Pulmonary artery endothelial cell (primary cell): ENCODE data around the gene ANKRD33. TPM values are rescaled to one million over a fixed set of nuclear protein-coding genes. Genes with fewer than 3 reads are reported as not detected.
A peak's percentile ranks its signal among the peaks of the same experiment; 100 is the strongest.
"Not testable (repeated sequence)": the region's sequence is repeated elsewhere in the genome, so short reads cannot be mapped to it uniquely, and the experiment has no call there.

ENCODE experiments used
- DNase-seq: peaks from one replicate; pipeline ENCODE4 v3.0.0-alpha.2; 2011; ENCODE audit warnings: low read depth, low spot score
- total RNA-seq: library from RNA; depleted of rRNA; stranded (reverse); fragments of >200 nt; gene quantifications from 2 replicates; pipeline ENCODE4 v1.2.3, GENCODE V29; 2014

ANKRD33 gene
- total RNA-seq, 1 donor from 2014 or later: 0.20 TPM

DNA sequence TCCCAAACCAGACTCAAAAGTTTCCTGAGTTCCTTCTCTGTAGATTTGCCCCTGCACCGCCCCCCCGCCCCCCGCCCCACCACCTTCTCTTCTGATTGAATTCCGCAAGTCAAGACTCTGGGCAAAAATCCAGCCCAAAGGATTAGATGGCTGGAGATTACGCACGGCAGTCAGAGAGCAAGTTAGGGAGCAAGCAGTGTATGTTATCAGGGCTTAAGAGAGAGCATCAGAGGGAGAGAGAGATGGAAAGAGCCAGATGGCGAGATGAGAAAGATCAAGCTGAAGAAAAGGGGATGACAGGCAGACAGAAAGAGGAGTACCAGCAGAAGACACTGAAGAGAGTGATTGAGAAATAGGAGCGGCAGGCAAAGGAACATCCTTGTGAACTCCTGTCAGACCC lies 13.9 kb upstream of the ANKRD33 start:
- DNase-seq: no peak

DNA sequence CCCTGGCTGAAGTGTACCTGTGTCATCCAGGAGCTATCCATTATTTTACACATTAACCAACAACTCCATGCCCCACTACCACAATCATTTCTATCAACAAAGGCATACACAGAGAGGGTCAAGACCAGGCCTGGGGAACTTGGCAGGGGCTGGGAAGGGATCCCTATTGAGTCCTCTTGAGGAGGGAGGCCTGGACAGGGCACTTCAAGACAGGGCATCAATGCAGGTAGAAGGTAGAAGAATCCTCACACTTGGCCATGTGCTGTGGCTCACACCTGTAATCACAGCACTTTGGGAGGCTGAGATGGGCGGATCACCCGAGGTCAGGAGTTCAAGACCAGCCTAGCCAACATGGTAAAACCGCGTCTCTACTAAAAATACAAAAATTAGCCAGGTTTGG lies 13.4 kb upstream of the ANKRD33 start:
- no peak for DNase-seq

DNA sequence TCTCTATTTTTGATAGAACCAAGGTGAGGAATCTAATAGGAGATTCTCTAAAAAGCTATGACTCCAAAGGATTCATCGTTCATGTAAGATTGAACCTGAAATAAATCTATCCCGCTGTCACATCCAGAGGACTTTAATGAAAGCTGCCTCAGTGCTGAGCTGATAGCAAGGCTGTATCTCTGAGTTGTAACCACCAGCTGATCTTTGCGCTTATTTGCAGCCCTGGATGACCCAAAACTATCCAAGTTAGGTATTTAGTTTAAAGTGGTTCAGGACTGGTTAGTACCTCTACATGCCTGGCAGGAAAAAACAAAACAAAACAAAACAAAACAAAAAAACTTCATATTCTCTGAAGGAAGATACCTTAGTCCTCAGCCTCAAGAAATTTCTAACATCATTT lies 8.8 kb upstream of the ANKRD33 start:
- DNase-seq: no peak

- DNase-seq: no peak
These were observed 4.6 kb upstream of the ANKRD33 start for GRCh38 chr12:51883295-51883694.

DNA sequence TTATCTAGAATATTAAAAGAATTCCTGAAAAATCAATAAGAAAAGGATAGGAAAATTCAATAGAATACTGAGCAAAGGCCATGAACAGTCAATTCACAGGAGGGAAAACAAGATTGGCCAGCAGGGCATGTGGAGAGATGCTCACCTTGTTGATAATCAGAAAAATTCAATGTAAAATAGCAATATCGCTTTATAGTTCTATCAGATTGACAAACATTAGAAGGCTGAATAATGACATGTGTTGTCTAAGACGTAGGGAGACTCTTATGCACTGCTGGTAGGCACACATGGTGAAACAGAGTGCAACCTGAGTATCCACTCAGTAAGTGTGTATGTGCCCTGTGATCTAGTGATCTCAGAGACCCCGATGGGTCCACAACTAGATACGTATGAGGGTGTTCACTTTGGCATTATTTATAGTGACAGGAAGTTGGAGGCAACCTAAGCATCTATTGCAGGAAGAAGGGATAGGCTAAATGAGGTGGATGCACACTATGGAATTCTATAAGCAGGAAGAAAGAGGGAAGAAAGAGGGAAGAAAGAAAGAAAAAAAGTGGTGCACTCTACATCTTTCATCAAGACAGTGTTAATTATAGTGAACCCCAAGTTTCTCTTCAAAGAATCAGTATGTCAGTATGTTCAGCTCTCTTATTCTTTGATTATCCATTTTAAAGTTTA lies 3.8 kb upstream of the ANKRD33 start:
- DNase-seq: no peak

DNA sequence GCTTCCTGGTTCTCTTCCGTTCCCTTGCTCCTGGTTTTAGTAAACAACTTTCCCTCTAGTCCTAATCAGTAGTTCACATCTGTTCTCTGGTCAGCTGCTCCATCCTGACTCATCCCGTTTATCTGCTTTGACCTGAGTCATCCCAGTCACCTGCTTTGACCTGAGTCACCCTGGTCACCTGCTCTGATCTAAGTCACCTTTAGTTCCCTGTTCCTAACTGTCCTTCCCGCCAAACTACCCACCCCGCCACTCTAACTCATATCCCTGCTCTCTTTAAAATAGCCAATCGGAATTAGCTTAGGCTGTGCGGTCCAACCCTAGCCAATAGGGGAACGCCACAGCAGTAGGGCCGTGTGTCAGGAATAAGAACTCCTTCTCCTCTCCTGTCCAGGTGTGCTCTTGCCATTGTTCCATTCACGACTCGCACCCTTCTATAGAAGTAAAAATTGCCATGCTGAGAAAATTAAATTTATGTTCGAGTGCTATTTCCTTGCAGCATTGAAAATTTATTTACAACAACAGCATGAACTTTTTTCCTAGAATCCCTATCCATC lies 3.1 kb upstream of the ANKRD33 start:
- no peak for DNase-seq

- not testable (repeated sequence) for DNase-seq
These were observed 2.4 kb upstream of the ANKRD33 start for GRCh38 chr12:51885294-51886020.

GRCh38 chr12:51886021-51886710 lies 1.7 kb upstream of the ANKRD33 start:
- peak; percentile 97 for DNase-seq

DNA sequence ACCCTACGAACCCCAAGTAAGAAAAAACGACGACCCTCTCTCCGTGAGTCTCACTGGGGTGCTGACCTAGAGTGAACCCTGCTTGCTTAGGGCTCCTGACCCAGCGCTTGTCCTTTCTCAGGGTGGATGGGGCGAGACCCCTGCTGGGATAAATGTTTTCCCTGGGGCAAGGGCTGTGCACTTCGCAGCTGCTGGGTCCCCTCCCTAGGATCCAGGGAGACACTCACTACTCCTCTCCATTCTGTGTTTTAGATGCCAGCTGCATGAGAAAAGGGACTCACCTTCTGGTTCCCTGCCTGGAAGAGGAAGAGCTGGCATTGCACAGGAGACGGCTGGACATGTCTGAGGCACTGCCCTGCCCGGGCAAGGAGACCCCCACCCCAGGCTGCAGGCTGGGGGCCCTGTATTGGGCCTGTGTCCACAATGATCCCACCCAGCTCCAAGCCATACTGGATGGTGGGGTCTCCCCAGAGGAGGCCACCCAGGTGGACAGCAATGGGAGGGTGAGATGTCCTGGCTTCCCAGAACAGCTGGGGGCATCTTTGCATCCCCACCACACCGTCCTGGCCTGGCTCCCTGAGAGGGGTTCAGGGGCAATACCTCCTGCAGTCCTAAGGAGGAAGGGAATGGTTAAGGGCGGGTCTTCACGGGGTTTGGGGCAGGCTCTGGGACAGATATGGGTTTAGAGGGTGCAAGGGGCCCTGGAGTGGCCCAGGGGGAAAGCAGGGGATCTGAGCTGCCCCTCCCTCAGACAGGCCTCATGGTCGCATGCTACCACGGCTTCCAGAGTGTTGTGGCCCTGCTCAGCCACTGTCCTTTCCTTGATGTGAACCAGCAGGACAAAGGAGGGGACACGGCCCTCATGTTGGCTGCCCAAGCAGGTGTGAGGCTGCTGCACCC lies 663 bp downstream of the ANKRD33 start:
- DNase-seq: no peak

- DNase-seq: no peak
These were observed 1.6 kb downstream of the ANKRD33 start for GRCh38 chr12:51889216-51890132.

DNA sequence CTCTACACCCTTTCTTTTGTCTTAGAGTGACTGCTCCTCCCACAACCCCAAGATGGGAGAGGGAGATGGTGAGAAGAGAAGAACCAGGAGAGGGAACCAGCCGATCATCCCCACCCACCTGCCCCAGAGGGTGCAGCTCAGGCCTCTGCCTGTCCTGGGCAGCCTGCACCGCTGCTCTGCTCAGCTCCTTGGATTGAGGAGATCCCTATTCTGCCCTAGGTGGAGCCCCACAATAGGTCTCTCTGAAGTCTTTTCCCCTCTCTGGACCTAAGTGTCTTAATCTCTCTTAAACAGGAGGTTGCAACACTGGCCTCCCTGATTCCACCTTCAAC lies 2.2 kb downstream of the ANKRD33 start:
- DNase-seq: no peak

DNA sequence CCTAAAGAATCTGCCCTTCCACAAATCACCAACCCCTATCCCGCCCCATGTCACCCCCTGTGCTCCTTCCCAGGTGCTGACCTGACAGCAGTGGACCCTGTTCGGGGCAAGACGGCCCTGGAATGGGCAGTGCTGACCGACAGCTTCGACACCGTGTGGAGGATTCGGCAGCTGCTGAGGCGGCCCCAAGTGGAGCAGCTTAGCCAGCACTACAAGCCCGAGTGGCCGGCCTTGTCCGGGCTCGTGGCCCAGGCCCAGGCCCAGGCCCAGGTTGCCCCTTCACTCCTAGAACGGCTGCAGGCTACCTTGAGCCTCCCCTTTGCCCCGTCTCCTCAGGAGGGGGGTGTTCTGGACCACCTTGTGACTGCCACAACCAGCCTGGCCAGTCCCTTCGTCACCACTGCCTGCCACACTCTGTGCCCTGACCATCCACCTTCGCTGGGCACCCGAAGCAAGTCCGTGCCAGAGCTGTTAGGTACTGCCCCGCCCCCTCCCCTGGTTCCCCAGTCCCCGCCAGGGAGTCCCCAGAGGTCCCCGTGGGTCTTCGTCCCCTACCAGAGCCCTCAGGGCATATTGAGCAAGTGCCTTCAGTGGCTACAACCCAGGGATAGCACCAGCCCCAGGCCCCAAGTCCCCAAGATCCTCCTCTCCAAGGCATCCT lies 2.7 kb downstream of the ANKRD33 start:
- no peak for DNase-seq

- DNase-seq: no peak
These were observed 3.9 kb downstream of the ANKRD33 start for GRCh38 chr12:51891843-51892242.

GRCh38 chr12:51893786-51894185 lies 5.9 kb downstream of the ANKRD33 start:
- DNase-seq: no peak

- DNase-seq: no peak
These were observed 7.7 kb downstream of the ANKRD33 start for GRCh38 chr12:51895378-51896135.

- DNase-seq: no peak
These were observed 8.3 kb downstream of the ANKRD33 start for GRCh38 chr12:51896236-51896635.

- DNase-seq: peak; percentile 83
These were observed 9.3 kb downstream of the ANKRD33 start for GRCh38 chr12:51897181-51897580.

GRCh38 chr12:51898506-51898905 lies 10.6 kb downstream of the ANKRD33 start:
- DNase-seq: no peak

- peak; percentile 89 for DNase-seq
These were observed 11.0 kb downstream of the ANKRD33 start for GRCh38 chr12:51898937-51899336.
